Muscle layer of colon (tissue), 2 donors: ENCODE measurements around the gene AGAP9.
"Not testable (repeated sequence)": the region's sequence is repeated elsewhere in the genome, so short reads cannot be mapped to it uniquely, and the experiment has no call there.

Source experiments
- H3K27ac ChIP-seq: one replicate; pipeline ENCODE4 v1.7.0; 2013; ENCODE audit warnings: low read depth, mild to moderate bottlenecking, low read length, moderate library complexity
- H3K27me3 ChIP-seq, 2 donors: one replicate each; pipeline ENCODE4 v1.7.0; 2013; ENCODE audit warnings: low read length in 2 of 2, mild to moderate bottlenecking in 2 of 2; ENCODE audit not compliant: insufficient read depth in 2 of 2, control insufficient read depth in 1 of 2
- H3K36me3 ChIP-seq: one replicate; pipeline ENCODE4 v1.7.0; 2013; ENCODE audit warnings: mild to moderate bottlenecking, low read length; ENCODE audit not compliant: insufficient read depth
- H3K4me1 ChIP-seq: one replicate; pipeline ENCODE4 v1.7.0; 2013; ENCODE audit warnings: mild to moderate bottlenecking, low read length; ENCODE audit not compliant: insufficient read depth
- H3K4me3 ChIP-seq, 2 donors: one replicate each; pipeline ENCODE4 v1.7.0; 2013; ENCODE audit warnings: low read length in 2 of 2, low read depth in 1 of 2, mild to moderate bottlenecking in 1 of 2, moderate library complexity in 1 of 2
- H3K9ac ChIP-seq: one replicate; pipeline ENCODE4 v1.7.0; 2013; ENCODE audit warnings: low read length
- H3K9me3 ChIP-seq: one replicate; pipeline ENCODE4 v1.7.0; 2013; ENCODE audit warnings: mild to moderate bottlenecking, low read length
- donor health status: abdominal sarcoma.
- donor health status: Adenocarcinoma of cecum.

Gene AGAP9

GRCh38 chr10:47467957-47468356, 55.5 kb downstream of the AGAP9 start:
- H3K27me3 ChIP-seq, H3K4me3 ChIP-seq, H3K36me3 ChIP-seq, H3K4me1 ChIP-seq, H3K9me3 ChIP-seq, H3K9ac ChIP-seq, H3K27ac ChIP-seq: not testable (repeated sequence)

DNA sequence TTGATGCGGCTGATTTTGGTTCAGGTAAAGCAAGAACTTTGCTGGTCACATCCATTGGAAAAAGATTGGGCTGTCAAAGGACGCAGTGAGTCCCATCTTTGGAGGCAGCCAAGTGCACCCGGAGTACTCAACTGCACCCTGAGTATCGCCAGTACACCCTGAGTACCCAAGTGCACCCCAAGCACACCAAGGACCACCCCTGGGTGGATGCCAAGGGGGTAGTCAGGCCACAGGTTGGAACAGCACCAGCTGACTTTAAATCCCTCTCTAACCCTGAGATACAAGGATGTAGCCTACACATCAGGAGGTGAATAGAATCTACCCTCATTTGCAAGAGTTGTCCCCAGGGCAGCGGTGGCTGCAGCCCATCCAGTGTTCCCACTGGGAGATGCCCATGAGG, 56.0 kb downstream of the AGAP9 start:
- H3K9me3 ChIP-seq, H3K4me1 ChIP-seq, H3K36me3 ChIP-seq, H3K4me3 ChIP-seq, H3K27me3 ChIP-seq, H3K27ac ChIP-seq, H3K9ac ChIP-seq: not testable (repeated sequence)

DNA sequence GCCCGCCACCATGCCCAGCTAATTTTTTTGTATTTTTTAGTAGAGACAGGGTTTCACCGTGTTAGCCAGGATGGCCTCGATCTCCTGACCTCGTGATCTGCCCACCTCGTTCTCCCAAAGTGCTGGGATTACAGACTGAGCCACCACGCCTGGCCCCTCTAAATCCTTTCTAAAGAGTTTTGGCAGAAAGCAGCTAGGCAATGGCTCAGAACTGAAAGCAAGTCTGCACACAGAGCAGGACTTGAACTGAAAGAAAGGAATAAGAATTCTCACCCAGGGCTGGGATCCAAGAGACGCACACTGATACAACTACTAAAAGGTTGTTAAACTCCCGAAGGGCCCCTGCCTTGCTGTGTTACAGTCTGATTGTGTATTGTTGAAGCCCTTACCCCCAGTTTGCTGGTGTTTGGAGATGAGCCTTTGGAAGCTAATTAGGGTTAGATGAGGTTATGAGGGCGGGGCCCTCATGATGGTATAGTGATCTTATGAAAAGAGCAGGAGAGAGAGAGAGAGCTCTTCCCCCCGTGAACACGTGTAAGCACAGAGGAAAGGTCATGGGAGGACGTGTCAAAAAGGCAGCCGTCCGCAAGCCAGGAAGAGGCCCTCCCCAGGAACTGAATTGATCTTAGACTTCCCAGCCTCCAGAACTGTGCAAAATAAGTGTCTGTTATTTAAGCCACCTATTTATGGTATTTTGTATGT, 58.1 kb downstream of the AGAP9 start:
- not testable (repeated sequence) for H3K4me3 ChIP-seq, H3K27me3 ChIP-seq, H3K4me1 ChIP-seq, H3K9ac ChIP-seq, H3K36me3 ChIP-seq, H3K27ac ChIP-seq, H3K9me3 ChIP-seq

- not testable (repeated sequence) for H3K27me3 ChIP-seq, H3K9ac ChIP-seq, H3K36me3 ChIP-seq, H3K4me1 ChIP-seq, H3K27ac ChIP-seq, H3K9me3 ChIP-seq, H3K4me3 ChIP-seq
Observed at GRCh38 chr10:47462577-47463358, 60.7 kb downstream of the AGAP9 start.

- not testable (repeated sequence) for H3K27ac ChIP-seq, H3K4me1 ChIP-seq, H3K9me3 ChIP-seq, H3K9ac ChIP-seq, H3K27me3 ChIP-seq, H3K4me3 ChIP-seq, H3K36me3 ChIP-seq
Observed at GRCh38 chr10:47461261-47461687, 62.2 kb downstream of the AGAP9 start.

- no peak overlapping the region for H3K27ac ChIP-seq
- no peaks in the 10 kb centered on the region for H3K4me1 ChIP-seq
- H3K9ac ChIP-seq: no peak overlapping the region
- no peaks in the 10 kb centered on the region for H3K36me3 ChIP-seq
- H3K4me3 ChIP-seq: no peak overlapping the region
- no peaks in the 10 kb centered on the region for H3K9me3 ChIP-seq
- H3K27me3 ChIP-seq: no peaks in the 10 kb centered on the region
Observed at GRCh38 chr10:47458466-47459154, 64.8 kb downstream of the AGAP9 start.

DNA sequence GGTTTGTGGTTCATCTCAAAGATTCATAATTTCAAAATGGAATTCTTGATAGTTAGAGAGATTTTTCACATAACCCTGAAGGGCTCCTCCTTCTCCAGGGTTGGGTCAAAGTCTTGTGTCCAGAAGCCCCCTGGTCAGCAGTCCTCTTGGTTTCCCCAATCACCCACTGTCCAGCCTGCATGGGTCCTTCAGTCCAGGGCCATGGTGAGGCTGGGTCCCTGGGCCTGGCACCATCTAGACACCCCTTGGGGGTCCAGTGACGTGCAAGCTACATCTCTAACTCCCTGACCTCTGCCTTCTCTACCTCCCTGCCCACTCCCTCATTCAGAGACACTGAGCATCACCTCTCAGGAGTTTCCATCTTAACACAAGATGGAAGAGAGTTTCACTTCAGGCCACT, 65.6 kb downstream of the AGAP9 start:
- Histone ChIP-seq H3K9ac (no peak overlapping the region), H3K27ac (no peak overlapping the region), H3K27me3 (no peaks in the 10 kb centered on the region), H3K4me3 (no peak overlapping the region), H3K36me3 (no peaks in the 10 kb centered on the region), H3K9me3 (no peaks in the 10 kb centered on the region), H3K4me1 (no peaks in the 10 kb centered on the region)

GRCh38 chr10:47457528-47457820, 66.0 kb downstream of the AGAP9 start:
- H3K9ac ChIP-seq: no peak overlapping the region
- no peak overlapping the region for H3K4me3 ChIP-seq
- H3K36me3 ChIP-seq: no peaks in the 10 kb centered on the region
- no peak overlapping the region for H3K27ac ChIP-seq
- no peaks in the 10 kb centered on the region for H3K4me1 ChIP-seq
- no peaks in the 10 kb centered on the region for H3K27me3 ChIP-seq
- H3K9me3 ChIP-seq: no peaks in the 10 kb centered on the region

GRCh38 chr10:47456794-47457527, 66.5 kb downstream of the AGAP9 start:
- H3K4me3 ChIP-seq: no peak overlapping the region
- no peaks in the 10 kb centered on the region for H3K9me3 ChIP-seq
- H3K36me3 ChIP-seq: no peaks in the 10 kb centered on the region
- no peak overlapping the region for H3K27ac ChIP-seq
- H3K9ac ChIP-seq: no peak overlapping the region
- H3K27me3 ChIP-seq: no peaks in the 10 kb centered on the region
- H3K4me1 ChIP-seq: no peaks in the 10 kb centered on the region

DNA sequence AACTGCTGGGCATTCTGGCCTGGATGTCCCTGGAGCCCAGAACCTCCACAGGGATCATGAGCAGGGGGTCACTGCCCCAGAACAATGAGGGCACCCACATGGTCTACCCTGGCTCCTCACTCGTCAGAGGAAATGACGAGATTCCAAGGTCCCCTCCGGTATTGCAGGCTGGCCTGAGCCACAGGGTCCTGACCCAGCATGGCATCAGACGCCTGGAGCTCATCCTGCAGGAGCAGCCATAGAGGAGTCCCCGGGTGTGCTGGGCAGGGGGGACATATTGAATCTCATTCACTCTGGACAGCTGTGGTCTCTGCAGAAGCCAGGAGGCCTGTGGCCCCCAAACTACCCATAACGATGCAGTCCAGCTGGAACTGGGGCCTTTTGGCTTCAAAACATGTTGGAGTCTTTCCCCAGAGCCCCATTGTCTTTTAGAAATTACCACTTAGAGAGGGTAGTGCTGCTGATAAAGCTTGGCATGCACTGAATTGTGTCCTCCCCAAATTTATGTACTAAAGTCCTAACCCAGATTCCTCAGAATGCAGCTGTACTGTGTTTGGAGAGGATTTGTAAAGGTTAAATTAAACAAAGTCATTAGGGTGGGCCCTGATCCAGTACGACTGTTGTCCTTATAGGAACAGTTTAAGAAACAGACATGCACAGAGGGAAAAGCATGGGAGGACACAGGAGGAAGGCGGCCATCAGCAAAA, 67.2 kb downstream of the AGAP9 start:
- no peaks in the 10 kb centered on the region for H3K4me1 ChIP-seq
- H3K36me3 ChIP-seq: no peaks in the 10 kb centered on the region
- no peaks in the 10 kb centered on the region for H3K27me3 ChIP-seq
- no peak overlapping the region for H3K9ac ChIP-seq
- no peaks in the 10 kb centered on the region for H3K9me3 ChIP-seq
- H3K27ac ChIP-seq: no peak overlapping the region
- no peak overlapping the region for H3K4me3 ChIP-seq
